Keratinocyte (primary cell): ENCODE data around the gene RFPL1. TPM values are rescaled to one million over a fixed set of nuclear protein-coding genes. Genes with fewer than 3 reads are reported as not detected.

Source experiments
- DNase-seq: peaks from one replicate; pipeline ENCODE4 v3.0.0-alpha.2; 2011; ENCODE audit warnings: low read depth, missing footprints, low spot score
- FAIRE-seq: peaks from 2 replicates; lab custom pipeline; 2011; peaks lifted over from hg19 to GRCh38; lab: Jason Lieb, UNC
- H2AFZ ChIP-seq: 2 replicates; pipeline ENCODE4 v1.6.0; 2012; ENCODE audit warnings: low read length, control low read depth, inconsistent platforms; ENCODE audit not compliant: control insufficient read depth
- H3K27ac ChIP-seq: 2 replicates; pipeline ENCODE4 v1.5.1; 2011; ENCODE audit warnings: low read length; ENCODE audit not compliant: control insufficient read depth, insufficient read depth
- H3K27me3 ChIP-seq: 3 replicates; pipeline ENCODE4 v1.6.0; 2011; ENCODE audit warnings: low read length; ENCODE audit not compliant: control insufficient read depth, insufficient read depth; ENCODE audit errors: extremely low read depth
- H3K36me3 ChIP-seq, 2 experiments: 2 replicates in 1 of 2; 3 replicates in 1 of 2; pipeline ENCODE4 v1.5.1; 2011; ENCODE audit warnings: low read length in 2 of 2, mild to moderate bottlenecking in 1 of 2; ENCODE audit not compliant: control insufficient read depth in 2 of 2, insufficient read depth in 2 of 2; ENCODE audit errors: extremely low read depth in 1 of 2
- H3K4me1 ChIP-seq: 3 replicates; pipeline ENCODE4 v1.5.1; 2011; ENCODE audit warnings: low read length; ENCODE audit not compliant: control insufficient read depth, insufficient read depth; ENCODE audit errors: extremely low read depth
- H3K4me2 ChIP-seq: 3 replicates; pipeline ENCODE4 v1.6.0; 2011; ENCODE audit warnings: low read depth, low read length; ENCODE audit not compliant: control insufficient read depth, insufficient read depth; ENCODE audit errors: extremely low read depth
- H3K4me3 ChIP-seq, 3 experiments: fragments of 200-600 bp in 1 of 3; sonication (generic) in 1 of 3; 2 replicates in 2 of 3; 3 replicates in 1 of 3; pipeline ENCODE4 v1.5.1; 2011 to 2016; ENCODE audit warnings: low read length in 3 of 3, mild to moderate bottlenecking in 3 of 3, control low read depth in 2 of 3, inconsistent platforms in 1 of 3, low read depth in 1 of 3, mixed read lengths in 1 of 3, mixed run types in 1 of 3, moderate library complexity in 1 of 3; ENCODE audit not compliant: control insufficient read depth in 2 of 3, insufficient read depth in 2 of 3; ENCODE audit errors: extremely low read depth in 1 of 3
- H3K79me2 ChIP-seq: 2 replicates; pipeline ENCODE4 v1.6.0; 2012; ENCODE audit warnings: low read length; ENCODE audit not compliant: control insufficient read depth, insufficient read depth
- H3K9ac ChIP-seq: 3 replicates; pipeline ENCODE4 v1.6.0; 2011; ENCODE audit warnings: low read length; ENCODE audit not compliant: control insufficient read depth, insufficient read depth; ENCODE audit errors: extremely low read depth
- H3K9me1 ChIP-seq: 3 replicates; pipeline ENCODE4 v1.6.0; 2011; ENCODE audit warnings: low read length; ENCODE audit not compliant: control insufficient read depth, insufficient read depth; ENCODE audit errors: extremely low read depth
- H3K9me3 ChIP-seq: 2 replicates; pipeline ENCODE4 v1.5.1; 2012; ENCODE audit warnings: low read depth, low read length; ENCODE audit not compliant: control insufficient read depth
- H4K20me1 ChIP-seq: 3 replicates; pipeline ENCODE4 v1.6.0; 2011; ENCODE audit warnings: low read length; ENCODE audit not compliant: control insufficient read depth, insufficient read depth; ENCODE audit errors: extremely low read depth
- EZH2 ChIP-seq: IDR thresholded peaks from one replicate; pipeline ENCODE4 v1.6.1; 2012; ENCODE audit warnings: inconsistent platforms, mild to moderate bottlenecking, low read length, moderate library complexity
- dilution Hi-C: fragments of 300-500 bp; cut with MboI; formaldehyde crosslinking; loops from one replicate; pipeline ENCODE4 v1.7.0; 2020; ENCODE audit warnings: low sequenced_read_pairs; ENCODE audit not compliant: extremely low pct_ligation_motif_present
- polyA plus RNA-seq, 5 experiments: library from polyadenylated mRNA; depleted of rRNA in 3 of 5; stranded (reverse) in 3 of 5; stranded (forward) in 1 of 5; unstranded in 1 of 5; fragments of >200 nt; gene quantifications; 1 replicate in 1 of 5; 2 replicates in 3 of 5; 3 replicates in 1 of 5; pipeline versions ENCODE4 v1.2.1 to v1.2.3, GENCODE V29; 2011 to 2012; ENCODE audit warnings: missing spikeins in 2 of 5, low read depth in 1 of 5, low replicate concordance in 1 of 5
- TF ChIP-seq, protein P1 (sequence below), 3 experiments: IDR thresholded peaks in 1 of 3; conservative IDR thresholded peaks in 1 of 3; optimal IDR thresholded peaks in 1 of 3; 2 replicates in 2 of 3; 3 replicates in 1 of 3; pipeline versions ENCODE3 to v1.5.1; 2011; ENCODE audit warnings: low read length in 3 of 3, mild to moderate bottlenecking in 3 of 3, moderate library complexity in 2 of 3, control low read depth in 1 of 3, inconsistent platforms in 1 of 3; ENCODE audit not compliant: insufficient read depth in 2 of 3; ENCODE audit errors: extremely low read depth in 1 of 3

The RFPL1 gene
- polyA plus RNA-seq, 1 donor (not counting 4 experiments of a cell fraction or from before 2014, with no cell fraction given): not detected

DNA sequence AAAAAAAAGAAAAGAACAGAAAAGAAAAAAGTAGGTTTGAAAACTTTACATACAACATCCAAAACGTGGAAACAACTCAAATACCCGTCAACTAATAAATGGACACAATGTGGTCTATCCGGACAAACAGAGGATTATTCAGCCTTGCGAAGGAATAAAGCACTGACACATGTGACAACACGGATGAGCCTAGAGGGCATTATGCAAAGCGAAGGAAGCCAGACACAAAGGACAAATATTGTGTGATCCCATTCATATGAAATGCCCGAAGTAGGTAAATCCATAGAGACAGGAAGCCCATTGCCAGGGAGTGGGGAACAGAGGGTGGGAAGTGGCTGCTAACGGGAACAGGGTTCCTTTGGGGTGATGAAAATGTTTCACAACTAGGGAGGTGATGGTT, 11.8 kb downstream of the RFPL1 start:
- Histone ChIP-seq H3K4me2 (no peak overlapping the region), H3K27me3 (peaks cover 8% of the 10 kb centered on the region), H3K9me1 (no peaks in the 10 kb centered on the region), H3K4me1 (no peaks in the 10 kb centered on the region), H4K20me1 (no peaks in the 10 kb centered on the region), H3K79me2 (no peaks in the 10 kb centered on the region), H3K36me3 (no peaks in the 10 kb centered on the region), H3K9me3 (no peaks in the 10 kb centered on the region), H3K4me3 (no peak overlapping the region), H3K9ac (no peak overlapping the region), H2AFZ (no peak overlapping the region), H3K27ac (no peak overlapping the region)
- dilution Hi-C loops: no loop called here
- DNase-seq (no peak), FAIRE-seq (no peak)
- TF ChIP-seq, protein P1, sequence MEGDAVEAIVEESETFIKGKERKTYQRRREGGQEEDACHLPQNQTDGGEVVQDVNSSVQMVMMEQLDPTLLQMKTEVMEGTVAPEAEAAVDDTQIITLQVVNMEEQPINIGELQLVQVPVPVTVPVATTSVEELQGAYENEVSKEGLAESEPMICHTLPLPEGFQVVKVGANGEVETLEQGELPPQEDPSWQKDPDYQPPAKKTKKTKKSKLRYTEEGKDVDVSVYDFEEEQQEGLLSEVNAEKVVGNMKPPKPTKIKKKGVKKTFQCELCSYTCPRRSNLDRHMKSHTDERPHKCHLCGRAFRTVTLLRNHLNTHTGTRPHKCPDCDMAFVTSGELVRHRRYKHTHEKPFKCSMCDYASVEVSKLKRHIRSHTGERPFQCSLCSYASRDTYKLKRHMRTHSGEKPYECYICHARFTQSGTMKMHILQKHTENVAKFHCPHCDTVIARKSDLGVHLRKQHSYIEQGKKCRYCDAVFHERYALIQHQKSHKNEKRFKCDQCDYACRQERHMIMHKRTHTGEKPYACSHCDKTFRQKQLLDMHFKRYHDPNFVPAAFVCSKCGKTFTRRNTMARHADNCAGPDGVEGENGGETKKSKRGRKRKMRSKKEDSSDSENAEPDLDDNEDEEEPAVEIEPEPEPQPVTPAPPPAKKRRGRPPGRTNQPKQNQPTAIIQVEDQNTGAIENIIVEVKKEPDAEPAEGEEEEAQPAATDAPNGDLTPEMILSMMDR (optimal IDR thresholded peaks at IDR 0.05 in 1 of 3, IDR thresholded peaks at IDR 0.05 in 1 of 3, conservative IDR thresholded peaks at IDR 0.05 in 1 of 3; ENCODE audit: extremely low read depth in 1 of 3, insufficient read depth in 2 of 3, low read length in 3 of 3): no peak
- TF ChIP-seq EZH2: no peak

DNA sequence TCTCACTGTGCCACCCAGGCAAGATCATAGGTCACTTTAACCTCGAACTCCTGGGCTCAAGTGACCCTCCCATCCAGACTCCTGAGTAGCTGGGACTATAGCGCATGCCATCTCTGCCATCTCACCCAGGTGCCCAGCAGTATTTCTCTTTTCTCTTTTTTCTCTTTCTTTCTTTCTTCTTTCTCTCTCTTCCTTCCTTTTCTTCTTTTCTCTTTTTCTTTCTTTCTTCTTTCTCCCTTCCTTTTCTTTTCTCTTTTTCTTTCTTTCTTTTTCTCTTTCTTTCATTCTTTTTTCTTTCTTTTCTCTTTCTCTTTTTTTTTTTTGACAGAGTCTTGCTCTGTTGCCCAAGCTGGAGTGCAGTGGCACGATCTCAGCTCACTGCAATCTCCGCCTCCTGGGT, 13.5 kb downstream of the RFPL1 start:
- H3K9ac ChIP-seq: no peak overlapping the region
- DNase-seq (no peak), FAIRE-seq (no peak)
- no peak overlapping the region for H2AFZ ChIP-seq
- H3K79me2 ChIP-seq: no peaks in the 10 kb centered on the region
- H3K36me3 ChIP-seq: no peaks in the 10 kb centered on the region
- no peak for TF ChIP-seq EZH2
- TF ChIP-seq, protein P1 (optimal IDR thresholded peaks at IDR 0.05 in 1 of 3, IDR thresholded peaks at IDR 0.05 in 1 of 3, conservative IDR thresholded peaks at IDR 0.05 in 1 of 3; ENCODE audit: extremely low read depth in 1 of 3, insufficient read depth in 2 of 3, low read length in 3 of 3): no peak
- H3K9me1 ChIP-seq: no peaks in the 10 kb centered on the region
- H3K4me1 ChIP-seq: no peaks in the 10 kb centered on the region
- no peak overlapping the region for H3K27ac ChIP-seq
- H4K20me1 ChIP-seq: no peaks in the 10 kb centered on the region
- dilution Hi-C loops: no loop called here
- no peaks in the 10 kb centered on the region for H3K9me3 ChIP-seq
- H3K4me2 ChIP-seq: no peak overlapping the region
- H3K4me3 ChIP-seq: no peak overlapping the region
- peaks cover 8% of the 10 kb centered on the region for H3K27me3 ChIP-seq
